Fibroblast of villous mesenchyme (primary cell): ENCODE results near the gene DENND1B. TPM values are rescaled to one million over a fixed set of nuclear protein-coding genes. Genes with fewer than 3 reads are reported as not detected.
"Not testable (repeated sequence)": the region's sequence is repeated elsewhere in the genome, so short reads cannot be mapped to it uniquely, and the experiment has no call there.

ENCODE experiments used
- DNase-seq: peaks from one replicate; pipeline ENCODE4 v3.0.0-alpha.2; 2010; ENCODE audit warnings: low read depth
- H3K4me3 ChIP-seq: 2 replicates; pipeline ENCODE4 v1.5.1; 2011; ENCODE audit warnings: low read depth, mild to moderate bottlenecking, low read length
- total RNA-seq: library from RNA; depleted of rRNA; stranded (reverse); fragments of >200 nt; gene quantifications from 2 replicates; pipeline ENCODE4 v1.2.3, GENCODE V29; 2012
- TF ChIP-seq, protein P1 (sequence below): IDR thresholded peaks from 2 replicates; pipeline ENCODE4 v1.5.1; 2012; ENCODE audit warnings: low read depth, mild to moderate bottlenecking, low read length; ENCODE audit not compliant: insufficient read depth

Gene DENND1B
- total RNA-seq, 1 donor: 21.6 TPM

DNA sequence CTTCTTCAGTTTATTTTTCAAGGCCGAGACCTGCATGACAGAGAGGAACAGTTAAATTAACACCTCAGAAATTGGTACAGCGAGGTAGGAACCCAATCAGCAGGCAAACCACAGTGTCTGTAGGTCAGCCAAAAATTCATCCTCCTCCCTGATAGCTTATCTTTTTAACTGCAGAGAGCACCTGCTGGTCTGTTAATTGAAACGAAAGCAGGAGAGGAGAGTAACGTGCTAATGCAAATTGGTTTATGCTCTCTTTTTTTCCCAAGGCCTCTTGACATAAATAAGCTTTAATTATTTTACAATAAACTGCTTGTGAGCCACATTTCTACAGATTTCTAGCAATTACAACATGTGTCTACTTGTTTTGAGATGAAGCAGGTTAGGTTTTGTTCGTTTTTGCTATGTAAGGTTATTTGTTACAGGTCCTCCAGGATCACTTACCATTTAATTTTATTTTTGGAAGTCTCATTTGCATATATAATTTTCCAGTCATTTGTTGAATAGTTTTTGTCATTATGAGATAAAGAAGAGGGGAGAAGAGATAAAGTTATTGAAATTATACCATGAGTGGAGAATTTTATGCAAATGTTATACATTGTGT lies 179.9 kb downstream of the DENND1B start:
- no peak for DNase-seq
- TF ChIP-seq, protein P1, sequence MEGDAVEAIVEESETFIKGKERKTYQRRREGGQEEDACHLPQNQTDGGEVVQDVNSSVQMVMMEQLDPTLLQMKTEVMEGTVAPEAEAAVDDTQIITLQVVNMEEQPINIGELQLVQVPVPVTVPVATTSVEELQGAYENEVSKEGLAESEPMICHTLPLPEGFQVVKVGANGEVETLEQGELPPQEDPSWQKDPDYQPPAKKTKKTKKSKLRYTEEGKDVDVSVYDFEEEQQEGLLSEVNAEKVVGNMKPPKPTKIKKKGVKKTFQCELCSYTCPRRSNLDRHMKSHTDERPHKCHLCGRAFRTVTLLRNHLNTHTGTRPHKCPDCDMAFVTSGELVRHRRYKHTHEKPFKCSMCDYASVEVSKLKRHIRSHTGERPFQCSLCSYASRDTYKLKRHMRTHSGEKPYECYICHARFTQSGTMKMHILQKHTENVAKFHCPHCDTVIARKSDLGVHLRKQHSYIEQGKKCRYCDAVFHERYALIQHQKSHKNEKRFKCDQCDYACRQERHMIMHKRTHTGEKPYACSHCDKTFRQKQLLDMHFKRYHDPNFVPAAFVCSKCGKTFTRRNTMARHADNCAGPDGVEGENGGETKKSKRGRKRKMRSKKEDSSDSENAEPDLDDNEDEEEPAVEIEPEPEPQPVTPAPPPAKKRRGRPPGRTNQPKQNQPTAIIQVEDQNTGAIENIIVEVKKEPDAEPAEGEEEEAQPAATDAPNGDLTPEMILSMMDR: no peak
- H3K4me3 ChIP-seq: no peak overlapping the region

DNA sequence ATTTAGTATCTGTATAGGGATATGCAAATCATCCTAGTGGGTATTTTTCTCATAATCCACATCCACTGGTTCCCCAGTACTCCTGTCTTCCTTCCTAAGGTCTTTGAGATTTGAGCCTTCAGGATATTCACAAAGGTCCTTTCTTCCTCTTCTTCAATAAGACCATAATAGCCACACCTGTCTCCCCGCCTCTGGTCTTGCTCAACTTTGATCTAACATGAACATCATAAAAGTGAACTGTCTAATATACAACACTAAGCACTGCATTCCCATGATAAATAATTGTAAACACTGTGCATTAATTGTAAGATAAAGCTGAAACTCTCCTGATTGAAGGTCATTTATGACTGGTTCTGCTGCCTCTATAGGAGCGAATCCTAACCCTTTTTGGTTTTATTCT lies 184.6 kb downstream of the DENND1B start:
- H3K4me3 ChIP-seq: no peak overlapping the region
- DNase-seq: no peak
- TF ChIP-seq, protein P1: no peak

DNA sequence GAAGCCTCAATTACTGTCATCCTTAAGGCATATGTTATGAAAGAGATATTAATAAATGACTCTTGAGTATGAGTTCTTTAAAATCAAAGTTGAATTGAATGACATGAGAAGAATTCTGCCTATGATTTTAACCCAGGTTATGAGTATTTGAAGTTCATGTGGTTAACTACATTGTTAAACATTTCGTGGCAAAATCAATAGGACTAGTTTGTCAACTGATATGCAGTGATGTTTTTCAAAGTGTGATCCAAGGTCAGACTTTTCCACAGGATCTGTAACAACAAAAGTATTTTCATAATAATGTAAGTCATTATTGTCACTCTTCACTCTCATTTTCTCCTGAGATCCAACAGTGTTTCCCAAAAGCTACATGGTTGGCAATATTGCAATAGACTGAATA lies 189.5 kb downstream of the DENND1B start:
- H3K4me3 ChIP-seq: no peak overlapping the region
- TF ChIP-seq, protein P1: no peak
- DNase-seq: no peak

DNA sequence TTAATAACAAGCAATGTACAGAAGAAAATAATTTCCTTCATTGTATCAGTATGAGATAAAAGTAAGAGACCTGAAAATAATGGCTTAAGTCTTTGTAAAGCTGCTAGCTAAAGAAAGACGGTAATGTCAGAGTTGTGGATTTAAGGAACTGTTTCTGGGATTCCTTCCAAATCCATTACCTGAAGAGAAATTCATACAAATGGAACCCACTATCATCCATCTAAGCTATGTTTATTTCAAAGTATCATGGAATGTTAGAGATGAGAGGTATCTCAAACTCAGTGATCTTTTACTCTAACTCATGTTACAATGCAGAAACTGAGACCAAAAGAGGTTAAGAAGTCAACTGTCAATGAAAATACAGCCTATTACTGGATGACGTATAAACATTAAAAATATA lies 197.7 kb downstream of the DENND1B start:
- H3K4me3 ChIP-seq: no peak overlapping the region
- DNase-seq: no peak
- TF ChIP-seq, protein P1: no peak

DNA sequence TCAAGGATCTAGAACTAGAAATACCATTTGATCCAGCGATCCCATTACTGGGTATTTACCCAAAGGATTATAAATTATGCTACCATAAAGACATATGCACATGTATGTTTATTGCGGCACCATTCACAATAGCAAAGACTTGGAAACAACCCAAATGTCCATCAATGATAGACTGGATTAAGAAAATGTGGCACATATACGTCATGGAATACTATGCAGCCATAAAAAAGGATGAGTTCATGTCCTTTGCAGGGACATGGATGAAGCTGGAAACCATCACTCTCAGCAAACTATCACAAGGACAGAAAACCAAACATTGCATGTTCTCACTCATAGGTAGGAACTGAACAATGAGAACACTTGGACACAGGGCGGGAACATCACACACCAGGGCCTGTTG lies 199.7 kb downstream of the DENND1B start:
- not testable (repeated sequence) for H3K4me3 ChIP-seq, DNase-seq

DNA sequence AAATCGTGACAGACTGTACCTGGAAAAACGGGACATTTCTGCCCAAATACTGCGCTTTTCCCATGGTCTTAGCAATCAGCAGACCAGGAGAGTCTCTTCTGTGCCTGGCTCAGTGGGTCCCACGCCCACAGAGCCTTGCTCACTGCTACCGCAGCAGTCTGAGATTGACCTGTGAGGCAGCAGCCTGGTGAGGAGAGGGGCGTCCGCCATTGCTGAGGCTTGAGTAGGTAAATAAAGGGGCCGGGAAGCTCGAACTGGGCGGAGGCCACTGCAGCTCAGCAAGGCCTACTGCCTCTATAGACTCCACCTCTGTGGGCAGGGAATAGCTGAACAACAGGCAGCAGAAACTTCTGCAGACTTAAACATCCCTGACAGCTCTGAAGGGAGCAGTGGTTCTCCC lies 203.1 kb downstream of the DENND1B start:
- no peak for DNase-seq
- TF ChIP-seq, protein P1: no peak
- H3K4me3 ChIP-seq: no peak overlapping the region

DNA sequence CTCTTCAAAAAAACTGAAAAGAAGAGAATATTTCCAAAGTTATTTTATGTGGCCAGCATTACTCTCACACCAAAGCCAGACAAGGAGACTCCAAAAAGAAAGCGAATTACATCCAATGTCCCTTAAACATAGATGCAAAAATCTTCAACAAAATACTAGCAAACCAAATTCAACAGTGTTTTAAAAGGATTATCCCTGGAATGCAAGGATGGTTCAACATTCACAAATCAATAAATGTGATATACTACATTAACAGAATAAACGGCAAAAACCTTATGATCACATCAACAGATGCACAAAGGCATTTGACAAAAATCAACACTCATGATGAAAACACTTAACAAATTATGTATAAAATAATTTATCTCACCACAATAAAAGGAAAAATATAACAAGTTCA lies 207.8 kb downstream of the DENND1B start:
- TF ChIP-seq, protein P1: no peak
- DNase-seq: no peak
- H3K4me3 ChIP-seq: no peak overlapping the region
